CD4-positive, alpha-beta T cell treated with Interleukin-15 for 4 hours (primary cell): ENCODE measurements around the gene MAPRE3.
A peak's percentile ranks its signal among the peaks of the same experiment; 100 is the strongest.

Experiments used
- DNase-seq: peaks from one replicate; pipeline ENCODE4 v3.0.0-alpha.2; 2020; ENCODE audit warnings: low spot score

Gene MAPRE3

GRCh38 chr2:27014771-27015433 is 44.5 kb downstream of the MAPRE3 start:
- DNase-seq, result no peak

DNA sequence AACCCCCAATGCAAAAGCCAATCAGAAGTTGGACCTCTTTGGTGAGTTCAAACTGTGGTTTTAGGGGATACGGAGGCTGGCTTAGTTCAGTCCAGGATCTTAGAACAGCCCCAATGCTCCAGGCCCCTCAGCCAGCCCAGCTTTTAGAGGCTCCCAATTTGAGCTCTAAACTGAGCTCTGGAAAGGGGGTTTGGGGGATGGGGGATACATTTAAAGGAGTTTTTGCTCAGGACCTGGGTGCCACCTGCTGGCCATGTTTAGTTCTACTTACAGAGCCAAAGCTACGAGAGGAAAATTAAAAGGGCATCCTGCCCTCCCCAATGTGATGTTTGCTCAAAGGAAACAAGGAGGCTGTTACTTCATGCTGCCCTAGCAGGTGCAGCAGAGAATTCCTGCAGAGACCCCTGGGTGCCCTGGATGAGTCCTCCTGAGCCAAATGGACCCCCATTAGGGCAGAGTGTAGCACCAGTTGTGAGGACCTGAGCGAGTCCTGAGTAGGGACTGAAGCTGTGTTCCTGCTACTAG is 46.4 kb downstream of the MAPRE3 start:
- DNase-seq, result peak; percentile 28

- DNase-seq, result no peak
These were observed 47.7 kb downstream of the MAPRE3 start for GRCh38 chr2:27018142-27018541.

DNA sequence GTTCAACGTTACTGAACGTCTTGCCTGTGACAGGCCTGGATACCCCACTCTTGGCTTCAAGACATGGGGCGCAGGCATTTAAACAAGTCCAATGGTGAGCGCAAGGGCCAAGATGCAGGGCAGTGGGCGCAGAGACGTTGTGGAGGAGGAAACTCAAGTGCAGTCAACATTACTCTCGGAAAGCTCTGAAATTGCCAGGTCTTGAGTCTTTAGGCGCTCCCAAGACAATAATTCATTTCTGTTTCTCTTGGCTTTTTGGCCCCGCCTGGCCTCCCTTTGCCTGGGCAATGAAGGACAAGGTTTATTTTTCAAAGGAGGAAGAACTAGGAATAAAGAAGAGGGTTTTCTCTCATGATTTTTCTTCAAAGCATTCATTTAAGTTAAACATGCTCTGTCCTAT is 49.0 kb downstream of the MAPRE3 start:
- no peak for DNase-seq

DNA sequence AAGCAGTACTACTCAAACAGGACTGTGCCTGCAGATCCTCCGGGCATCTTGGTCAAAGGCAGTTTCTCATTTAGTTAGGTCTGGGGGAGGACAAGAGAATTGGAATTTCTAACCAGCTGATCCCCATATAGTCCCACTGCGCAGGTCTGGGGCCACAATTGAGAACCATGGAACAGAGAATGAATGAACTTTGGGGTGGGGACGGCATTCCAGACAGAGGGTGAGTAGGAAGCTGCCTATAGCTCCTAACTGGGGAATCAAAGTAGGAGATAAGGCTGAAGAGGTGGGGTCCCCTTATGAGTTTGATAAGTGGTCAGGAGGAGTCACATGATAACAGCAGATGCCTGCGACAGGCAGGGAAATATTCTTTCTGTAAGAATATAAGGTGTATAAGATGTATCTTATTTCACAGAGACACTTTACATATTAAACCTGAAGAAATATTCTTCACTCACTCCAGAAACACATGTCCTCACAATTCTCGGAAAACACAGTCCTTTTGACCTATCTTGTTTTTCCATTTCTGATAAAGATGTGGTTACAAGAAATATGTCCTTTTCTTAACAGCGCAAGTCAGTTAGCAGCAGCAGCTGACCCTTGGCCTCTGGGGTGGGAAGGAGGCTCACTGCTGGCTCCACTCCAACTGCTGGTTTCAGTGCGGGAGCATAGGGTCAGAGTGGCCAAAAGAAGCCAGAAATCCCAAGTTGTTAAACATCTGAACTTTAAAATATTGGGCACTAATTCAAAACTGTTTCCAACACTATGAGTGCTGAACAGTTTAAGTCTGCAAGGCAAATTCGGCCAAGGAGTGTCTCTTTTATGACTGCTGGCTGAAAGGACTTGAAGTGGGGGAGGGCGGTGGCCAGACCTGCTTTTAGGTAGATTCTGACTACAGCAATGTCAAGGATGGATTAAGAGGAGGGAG is 49.8 kb downstream of the MAPRE3 start:
- DNase-seq, result no peak

DNA sequence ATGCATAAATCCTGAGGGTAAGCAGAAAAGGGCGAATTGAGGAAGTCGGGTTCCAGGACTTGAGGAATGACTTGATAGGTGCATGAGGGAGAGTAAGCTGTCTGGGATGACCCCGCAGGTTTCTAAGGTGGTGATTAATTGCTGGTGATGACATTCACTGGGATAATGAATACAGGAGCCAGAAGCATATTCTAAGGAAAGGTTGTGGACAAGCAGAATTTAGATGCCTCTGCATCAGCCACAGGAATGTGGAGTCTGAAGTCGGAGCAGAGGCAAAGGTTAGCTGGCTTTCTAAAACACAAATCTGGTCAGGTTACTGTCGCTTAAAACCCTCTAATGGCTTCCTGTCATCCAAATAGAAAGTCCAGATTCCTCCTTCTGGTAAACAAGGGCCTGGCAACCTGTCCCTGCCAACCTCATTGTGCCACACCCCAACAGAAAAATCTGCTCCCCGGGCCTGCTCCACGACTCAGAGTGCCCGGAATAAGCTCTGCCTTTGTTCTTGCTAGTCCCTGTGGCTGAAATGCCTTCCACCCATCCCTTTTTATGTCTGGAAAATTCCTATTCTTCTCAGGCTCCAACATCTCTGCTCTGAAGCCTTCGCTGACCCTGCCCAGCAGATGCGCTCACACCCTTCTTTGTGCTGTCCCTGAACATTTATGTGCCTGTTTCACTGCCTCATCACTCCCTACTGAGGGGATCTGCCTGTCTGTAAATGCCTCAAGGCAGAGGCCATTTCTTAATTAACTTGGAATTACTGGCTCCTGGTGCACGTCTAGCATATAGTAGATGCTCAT is 51.0 kb downstream of the MAPRE3 start:
- no peak for DNase-seq

DNA sequence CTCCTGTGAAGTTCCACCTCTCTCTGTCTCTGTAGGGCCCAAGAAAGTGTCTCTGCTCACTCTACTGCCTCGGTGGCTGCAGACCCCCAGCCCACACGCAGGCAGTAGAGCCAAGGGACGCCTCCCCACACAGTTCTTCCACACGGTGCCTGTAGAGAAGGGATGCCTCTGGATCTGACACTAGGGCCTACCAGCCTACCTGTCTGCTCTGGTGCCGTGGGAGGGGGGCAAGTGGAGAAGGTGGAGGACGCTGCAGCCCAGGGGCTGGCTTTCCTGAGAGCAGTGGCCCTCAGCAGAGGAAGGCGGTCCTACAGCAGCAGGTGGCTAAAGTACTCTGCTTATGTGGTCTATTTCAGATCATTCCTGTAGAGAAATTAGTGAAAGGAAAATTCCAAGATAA is 53.3 kb downstream of the MAPRE3 start:
- no peak for DNase-seq

DNA sequence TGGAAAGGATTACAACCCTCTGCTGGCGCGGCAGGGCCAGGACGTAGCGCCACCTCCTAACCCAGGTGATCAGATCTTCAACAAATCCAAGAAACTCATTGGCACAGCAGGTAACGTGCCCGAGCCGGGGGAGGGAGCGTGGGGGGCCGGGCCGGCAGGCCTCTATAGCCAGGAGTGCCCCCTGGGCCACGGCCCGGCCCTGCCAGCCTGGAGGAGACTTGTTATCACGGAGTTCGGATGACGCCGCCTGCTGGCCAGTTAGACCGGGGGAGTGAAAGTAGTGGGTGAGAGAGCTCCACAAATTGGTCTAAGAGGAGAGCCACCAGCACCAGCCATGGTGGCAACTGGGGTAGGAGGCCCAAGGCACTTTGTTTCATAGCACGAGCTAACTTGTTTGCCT is 53.8 kb downstream of the MAPRE3 start:
- no peak for DNase-seq

- no peak for DNase-seq
These were observed 54.4 kb downstream of the MAPRE3 start for GRCh38 chr2:27024812-27025211.

GRCh38 chr2:27025281-27025800 is 54.9 kb downstream of the MAPRE3 start:
- DNase-seq, result no peak

DNA sequence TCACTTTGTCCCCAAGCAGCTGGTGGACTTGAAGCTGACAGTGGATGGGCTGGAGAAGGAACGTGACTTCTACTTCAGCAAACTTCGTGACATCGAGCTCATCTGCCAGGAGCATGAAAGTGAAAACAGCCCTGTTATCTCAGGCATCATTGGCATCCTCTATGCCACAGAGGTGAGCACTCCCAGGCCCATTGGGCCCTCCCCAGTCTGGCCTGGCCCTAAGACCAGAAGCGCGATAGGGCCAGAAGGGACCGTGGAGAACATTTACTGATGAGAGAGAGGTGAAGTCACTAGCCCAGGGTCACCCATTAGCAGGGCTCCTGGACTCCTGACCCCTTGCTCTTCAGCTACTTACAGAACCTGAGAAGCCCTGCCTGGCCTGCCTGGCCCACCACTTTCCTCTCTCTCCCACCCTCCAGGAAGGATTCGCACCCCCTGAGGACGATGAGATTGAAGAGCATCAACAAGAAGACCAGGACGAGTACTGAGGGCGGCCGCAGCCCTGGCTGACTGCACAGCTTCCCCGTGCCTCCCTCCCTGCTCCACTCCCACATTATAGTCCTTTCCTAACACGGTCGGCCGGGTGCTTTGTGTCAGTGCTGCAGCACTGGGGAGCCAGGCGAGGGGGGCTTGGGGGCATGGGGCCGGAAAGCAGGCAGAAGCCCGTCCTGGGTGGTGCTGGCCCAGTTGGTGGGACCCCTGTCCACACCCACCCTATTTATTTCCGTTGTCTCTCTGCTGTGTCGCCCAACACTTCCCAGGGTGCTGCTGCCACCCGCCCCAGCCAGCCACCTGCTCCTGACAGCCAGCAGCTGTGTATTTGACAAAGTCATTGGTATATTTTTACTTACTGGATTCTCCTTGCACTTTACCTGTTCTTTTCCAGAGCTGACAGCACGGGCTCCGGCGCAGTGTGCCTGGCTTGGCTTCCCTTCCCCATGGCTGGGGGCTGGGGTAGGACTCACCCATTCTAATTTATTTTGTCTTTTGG is 55.7 kb downstream of the MAPRE3 start:
- no peak for DNase-seq

DNA sequence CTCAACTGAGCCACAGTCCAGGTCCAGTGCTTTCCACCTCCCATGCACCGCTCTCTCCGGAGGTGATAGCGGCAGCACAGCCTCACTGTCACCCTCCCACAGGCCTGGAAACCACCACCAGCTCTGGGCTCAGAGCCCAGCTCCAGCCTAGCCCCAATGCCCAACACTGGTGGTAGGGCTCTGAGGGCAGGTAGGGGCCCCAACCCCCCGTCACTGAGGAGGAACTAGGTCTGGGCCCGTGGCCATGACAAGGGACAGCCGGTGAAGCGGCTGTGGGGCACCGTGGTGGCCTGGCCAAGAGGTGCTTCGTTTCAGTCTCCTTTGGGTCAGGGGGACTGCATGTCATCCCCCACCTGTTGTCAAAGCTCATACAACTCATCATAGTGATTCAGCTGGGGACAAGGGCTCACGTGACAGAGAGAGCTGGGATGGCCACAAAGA is 56.8 kb downstream of the MAPRE3 start:
- no peak for DNase-seq

- no peak for DNase-seq
These were observed 58.6 kb downstream of the MAPRE3 start for GRCh38 chr2:27029051-27029450.

DNA sequence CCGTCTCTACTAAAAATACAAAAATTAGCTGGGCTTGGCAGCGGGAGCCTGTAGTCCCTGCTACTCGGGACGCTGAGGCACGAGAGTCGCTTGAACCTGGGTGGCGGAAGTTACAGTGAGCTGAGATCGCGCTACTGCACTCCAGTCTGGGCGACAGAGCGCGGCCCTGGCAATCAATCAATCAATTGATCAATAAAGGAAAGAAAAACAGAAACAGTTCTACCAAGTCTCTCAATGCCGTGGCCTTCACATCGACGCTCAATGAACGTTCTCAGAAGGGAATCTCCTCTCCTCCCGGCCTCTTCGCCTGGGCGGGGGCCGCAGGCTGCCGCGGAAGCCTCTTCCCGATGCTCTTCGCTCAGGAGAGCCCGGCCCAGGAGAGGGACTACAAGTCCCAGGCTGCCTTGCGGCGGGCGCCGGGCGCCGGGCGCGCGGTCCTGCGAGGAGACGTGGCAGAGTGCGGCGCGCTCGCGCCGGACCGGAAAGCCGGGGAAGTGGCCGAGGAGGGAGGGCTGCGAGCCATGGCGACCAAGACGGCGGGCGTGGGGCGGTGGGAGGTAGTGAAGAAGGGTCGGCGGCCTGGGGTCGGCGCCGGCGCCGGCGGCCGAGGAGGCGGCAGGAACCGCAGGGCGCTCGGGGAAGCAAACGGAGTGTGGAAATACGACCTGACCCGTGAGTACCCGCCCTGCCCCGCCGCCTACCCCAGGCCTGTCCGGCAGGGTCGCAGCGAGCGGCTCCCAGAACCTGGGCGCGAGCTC is 62.2 kb downstream of the MAPRE3 start, which contains the start of gene TMEM214:
Gene TMEM214, plus strand, starts transcription at position 471 of the 758 bp plus-strand sequence. Its CDS starts 51 bp downstream, at position 522.
- DNase-seq, result peak; percentile 77

GRCh38 chr2:27033253-27033852 is 62.9 kb downstream of the MAPRE3 start:
- no peak for DNase-seq

DNA sequence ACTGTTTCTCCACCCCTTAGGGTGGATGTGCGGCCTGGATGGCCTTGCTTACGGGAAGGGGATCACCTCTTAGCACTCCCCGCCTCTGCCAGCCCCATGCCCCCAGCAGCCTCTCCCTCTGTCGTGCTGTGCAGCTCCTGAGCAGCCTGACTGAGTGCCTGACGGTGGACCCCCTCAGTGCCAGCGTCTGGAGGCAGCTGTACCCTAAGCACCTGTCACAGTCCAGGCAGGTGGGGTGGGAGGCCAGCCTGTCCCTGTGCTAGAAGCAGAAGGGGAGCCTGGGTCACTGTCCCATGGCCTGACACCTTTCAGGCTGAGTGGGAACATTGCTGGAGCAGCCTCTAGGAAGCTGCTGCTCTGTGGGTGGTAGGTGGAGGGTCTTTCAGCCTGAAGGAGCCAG is 67.6 kb downstream of the MAPRE3 start:
- DNase-seq, result no peak

- DNase-seq, result no peak
These were observed 68.3 kb downstream of the MAPRE3 start for GRCh38 chr2:27038631-27039339.

- no peak for DNase-seq
These were observed 69.0 kb downstream of the MAPRE3 start for GRCh38 chr2:27039426-27039825.

- DNase-seq, result no peak
These were observed 69.4 kb downstream of the MAPRE3 start for GRCh38 chr2:27039871-27040270.
